Hepatocyte (in vitro differentiated cells): ENCODE measurements around the gene ENOPH1. TPM values are rescaled to one million over a fixed set of nuclear protein-coding genes. Genes with fewer than 3 reads are reported as not detected.

Source experiments
- DNase-seq: peaks from one replicate; pipeline ENCODE4 v3.0.0-alpha.2; 2016; ENCODE audit warnings: low spot score
- H2AFZ ChIP-seq: fragments of 200-600 bp; sonication (generic); 2 replicates; pipeline ENCODE4 v1.6.0; 2016; ENCODE audit warnings: antibody characterized with exemption, mild to moderate bottlenecking
- H3K27ac ChIP-seq: fragments of 200-600 bp; sonication (generic); 2 replicates; pipeline ENCODE4 v1.5.1; 2016; ENCODE audit warnings: mild to moderate bottlenecking
- H3K27me3 ChIP-seq: fragments of 200-600 bp; sonication (generic); 2 replicates; pipeline ENCODE4 v1.6.1; 2016
- H3K36me3 ChIP-seq: fragments of 200-600 bp; sonication (generic); replicated peaks from 2 replicates; pipeline ENCODE4 v1.5.1; 2016; ENCODE audit warnings: low read depth; ENCODE audit not compliant: insufficient read depth
- H3K4me1 ChIP-seq: fragments of 200-600 bp; sonication (generic); 2 replicates; pipeline ENCODE4 v1.5.1; 2016; ENCODE audit warnings: mild to moderate bottlenecking, moderate library complexity; ENCODE audit not compliant: insufficient read depth
- H3K4me2 ChIP-seq: fragments of 200-600 bp; sonication (generic); 2 replicates; pipeline ENCODE4 v1.6.0; 2016
- H3K4me3 ChIP-seq: fragments of 200-600 bp; sonication (generic); 2 replicates; pipeline ENCODE4 v1.5.1; 2016; ENCODE audit warnings: mild to moderate bottlenecking
- H3K79me2 ChIP-seq: fragments of 200-600 bp; sonication (generic); 2 replicates; pipeline ENCODE4 v1.6.0; 2017; ENCODE audit warnings: mild to moderate bottlenecking
- H3K9me2 ChIP-seq: fragments of 200-600 bp; sonication (generic); replicated peaks from 2 replicates; pipeline ENCODE4 v1.6.0; 2017; ENCODE audit warnings: mild to moderate bottlenecking; ENCODE audit not compliant: insufficient read depth
- H3K9me3 ChIP-seq: fragments of 200-600 bp; sonication (generic); 2 replicates; pipeline ENCODE4 v1.5.1; 2016; ENCODE audit warnings: low read depth, mild to moderate bottlenecking
- H4K20me1 ChIP-seq: fragments of 200-600 bp; sonication (generic); 2 replicates; pipeline ENCODE4 v1.6.0; 2016; ENCODE audit warnings: mild to moderate bottlenecking; ENCODE audit not compliant: insufficient read depth, poor library complexity, severe bottlenecking
- EZH2 ChIP-seq: fragments of 200-600 bp; sonication (generic); IDR thresholded peaks from 2 replicates; pipeline ENCODE4 v1.6.1; 2016; ENCODE audit warnings: antibody characterized with exemption, mild to moderate bottlenecking, borderline replicate concordance
- EZH2phosphoT487 ChIP-seq: fragments of 200-600 bp; sonication (generic); IDR thresholded peaks from one replicate; pipeline ENCODE4 v1.6.1; 2018; ENCODE audit warnings: antibody characterized with exemption, mild to moderate bottlenecking, low read depth, moderate library complexity; ENCODE audit not compliant: unreplicated experiment, severe bottlenecking
- WGBS: methylation state at CpG from one replicate; pipeline ENCODE4 v1.1.6; 2016; ENCODE audit warnings: low lambda C conversion rate; ENCODE audit errors: missing lambda C conversion rate; 5-methylcytosine and 5-hydroxymethylcytosine counted together
- polyA plus RNA-seq: library from polyadenylated mRNA; unstranded; fragments of >200 nt; fragmentation: Nextera tagmentation; extraction: Ambion mirVana; gene quantifications from 2 replicates; pipeline ENCODE4 v1.2.1, GENCODE V29; 2016
- small RNA-seq: library from RNA; depleted of rRNA; stranded (forward); fragments of <200 nt; gene quantifications from one replicate; pipeline ENCODE3, GENCODE V24; 2014
- total RNA-seq: library from RNA; depleted of rRNA; stranded (reverse); fragments of >200 nt; gene quantifications from 2 replicates; pipeline ENCODE4 v1.2.3, GENCODE V29; 2014
- TF ChIP-seq, protein P1 (sequence below): fragments of 200-600 bp; sonication (generic); IDR thresholded peaks from 2 replicates; pipeline ENCODE4 v1.5.1; 2016; ENCODE audit warnings: antibody characterized with exemption, mild to moderate bottlenecking; ENCODE audit not compliant: poor library complexity

The ENOPH1 gene
- total and polyA plus RNA-seq, 2 experiments from 2014 or later, result 35.9 to 59.6 TPM

DNA sequence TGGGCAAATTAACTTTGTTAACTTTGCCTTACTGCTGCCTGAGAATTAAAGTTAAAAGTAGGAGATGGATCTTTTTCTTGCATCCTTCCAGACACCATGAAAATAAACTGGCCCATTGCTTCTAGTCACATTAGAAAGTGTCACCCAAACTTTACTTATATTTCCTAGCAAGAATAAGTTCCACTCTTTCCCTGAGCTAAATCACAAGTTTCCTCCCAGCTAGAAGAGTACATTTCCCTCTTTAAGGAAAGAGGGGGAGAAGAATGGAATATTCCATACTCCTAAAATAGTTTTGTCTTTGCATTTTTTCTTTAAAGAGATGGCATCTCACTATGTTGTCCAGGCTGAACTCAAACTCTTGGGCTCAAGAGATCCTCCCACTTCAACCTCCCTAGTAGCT is 77.6 kb downstream of the ENOPH1 start:
- Histone ChIP-seq H3K9me2 (no peaks in the 10 kb centered on the region), H3K79me2 (no peaks in the 10 kb centered on the region), H3K27me3 (no peaks in the 10 kb centered on the region), H3K9me3 (no peaks in the 10 kb centered on the region), H3K4me3 (no peak overlapping the region), H4K20me1 (no peaks in the 10 kb centered on the region), H3K4me1 (peaks cover 4% of the 10 kb centered on the region), H3K4me2 (no peak overlapping the region), H3K27ac (no peak overlapping the region), H2AFZ (no peak overlapping the region), H3K36me3 (no peaks in the 10 kb centered on the region)
- no peak for DNase-seq
- TF ChIP-seq EZH2phosphoT487 (no peak), EZH2 (no peak)
- TF ChIP-seq, protein P1, sequence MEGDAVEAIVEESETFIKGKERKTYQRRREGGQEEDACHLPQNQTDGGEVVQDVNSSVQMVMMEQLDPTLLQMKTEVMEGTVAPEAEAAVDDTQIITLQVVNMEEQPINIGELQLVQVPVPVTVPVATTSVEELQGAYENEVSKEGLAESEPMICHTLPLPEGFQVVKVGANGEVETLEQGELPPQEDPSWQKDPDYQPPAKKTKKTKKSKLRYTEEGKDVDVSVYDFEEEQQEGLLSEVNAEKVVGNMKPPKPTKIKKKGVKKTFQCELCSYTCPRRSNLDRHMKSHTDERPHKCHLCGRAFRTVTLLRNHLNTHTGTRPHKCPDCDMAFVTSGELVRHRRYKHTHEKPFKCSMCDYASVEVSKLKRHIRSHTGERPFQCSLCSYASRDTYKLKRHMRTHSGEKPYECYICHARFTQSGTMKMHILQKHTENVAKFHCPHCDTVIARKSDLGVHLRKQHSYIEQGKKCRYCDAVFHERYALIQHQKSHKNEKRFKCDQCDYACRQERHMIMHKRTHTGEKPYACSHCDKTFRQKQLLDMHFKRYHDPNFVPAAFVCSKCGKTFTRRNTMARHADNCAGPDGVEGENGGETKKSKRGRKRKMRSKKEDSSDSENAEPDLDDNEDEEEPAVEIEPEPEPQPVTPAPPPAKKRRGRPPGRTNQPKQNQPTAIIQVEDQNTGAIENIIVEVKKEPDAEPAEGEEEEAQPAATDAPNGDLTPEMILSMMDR, result no peak

DNA sequence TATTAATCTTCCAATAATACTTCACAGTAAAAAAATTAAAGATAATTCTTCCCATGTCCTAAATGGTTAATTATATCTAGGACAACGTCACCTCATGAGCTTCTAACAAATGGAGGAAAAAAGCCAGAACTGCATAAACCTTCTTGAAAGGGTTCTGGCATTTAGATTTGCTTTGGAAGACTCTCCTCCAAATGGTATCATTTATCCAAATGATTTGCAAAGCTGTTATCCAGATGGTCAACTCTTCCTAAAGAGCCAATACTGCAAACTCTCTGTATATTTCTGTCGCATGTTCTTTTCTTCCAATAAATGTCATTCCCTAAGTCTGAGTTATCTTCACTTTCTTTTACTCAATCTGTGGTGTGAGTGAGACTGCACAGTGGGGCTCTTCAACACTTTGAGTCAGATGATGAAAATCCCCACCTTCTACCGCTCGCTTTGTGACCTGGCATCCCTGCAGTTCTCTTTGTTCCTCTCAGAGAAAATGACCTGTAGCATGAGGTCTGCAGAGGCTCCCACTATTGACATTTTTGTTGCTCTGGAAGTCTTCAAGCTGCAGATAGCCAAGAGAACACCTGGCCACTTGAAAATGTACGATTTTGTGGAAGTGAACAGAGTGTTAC is 78.5 kb downstream of the ENOPH1 start:
- H3K36me3 ChIP-seq, result no peaks in the 10 kb centered on the region
- H3K9me2 ChIP-seq, result no peaks in the 10 kb centered on the region
- no peak overlapping the region for H3K4me2 ChIP-seq
- H3K79me2 ChIP-seq, result no peaks in the 10 kb centered on the region
- no peaks in the 10 kb centered on the region for H3K27me3 ChIP-seq
- no peak overlapping the region for H3K4me3 ChIP-seq
- no peaks in the 10 kb centered on the region for H3K9me3 ChIP-seq
- 35% methylated on average over 5 of the region's 5 CpGs for WGBS
- peaks cover 4% of the 10 kb centered on the region for H3K4me1 ChIP-seq
- H3K27ac ChIP-seq, result no peak overlapping the region
- H2AFZ ChIP-seq, result no peak overlapping the region
- no peaks in the 10 kb centered on the region for H4K20me1 ChIP-seq
- DNase-seq, result no peak
- TF ChIP-seq EZH2phosphoT487 (no peak), EZH2 (no peak)
- TF ChIP-seq, protein P1, result no peak

- TF ChIP-seq, protein P1, result no peak
- TF ChIP-seq EZH2phosphoT487 (no peak), EZH2 (no peak)
- Histone ChIP-seq H3K27me3 (no peaks in the 10 kb centered on the region), H3K4me1 (peaks cover 4% of the 10 kb centered on the region), H4K20me1 (no peaks in the 10 kb centered on the region), H3K27ac (no peak overlapping the region), H3K9me3 (no peaks in the 10 kb centered on the region), H2AFZ (no peak overlapping the region), H3K4me3 (no peak overlapping the region), H3K36me3 (no peaks in the 10 kb centered on the region), H3K4me2 (no peak overlapping the region), H3K9me2 (no peaks in the 10 kb centered on the region), H3K79me2 (no peaks in the 10 kb centered on the region)
- WGBS, result 100% methylated on average over 3 of the region's 3 CpGs
- peak; percentile 14 for DNase-seq
These were observed 79.8 kb downstream of the ENOPH1 start for GRCh38 chr4:82510216-82510615.

Small RNA genes within 50 kb of the gene (small RNA-seq; reads per million reads assigned to genes)
- not detected for gene RF00150

Other genes starting within 250 kb of the ENOPH1 start
- 54.0 and 58.4 TPM in 2 replicates for gene HNRNPD, start 56.6 kb upstream of the ENOPH1 start, total RNA-seq
- 231 and 263 TPM in 2 replicates for gene HNRNPD, start 56.6 kb upstream of the ENOPH1 start, polyA plus RNA-seq
- 268 and 272 TPM in 2 replicates for gene HNRNPDL, start 128 bp upstream of the ENOPH1 start, total RNA-seq
- gene HNRNPDL, start 128 bp upstream of the ENOPH1 start, polyA plus RNA-seq, result 170 and 187 TPM in 2 replicates
- 4.0 and 4.5 TPM in 2 replicates for gene TMEM150C, start 131.4 kb downstream of the ENOPH1 start, total RNA-seq
- 1.9 and 3.3 TPM in 2 replicates for gene TMEM150C, start 131.4 kb downstream of the ENOPH1 start, polyA plus RNA-seq